ENCODE results near the gene MINK1. TPM values are rescaled to one million over a fixed set of nuclear protein-coding genes. Genes with fewer than 3 reads are reported as not detected.
A peak's percentile ranks its signal among the peaks of the same experiment; 100 is the strongest.

MINK1 gene
- total RNA-seq, 1 experiment from 2014 or later: 68.8 TPM

DNA sequence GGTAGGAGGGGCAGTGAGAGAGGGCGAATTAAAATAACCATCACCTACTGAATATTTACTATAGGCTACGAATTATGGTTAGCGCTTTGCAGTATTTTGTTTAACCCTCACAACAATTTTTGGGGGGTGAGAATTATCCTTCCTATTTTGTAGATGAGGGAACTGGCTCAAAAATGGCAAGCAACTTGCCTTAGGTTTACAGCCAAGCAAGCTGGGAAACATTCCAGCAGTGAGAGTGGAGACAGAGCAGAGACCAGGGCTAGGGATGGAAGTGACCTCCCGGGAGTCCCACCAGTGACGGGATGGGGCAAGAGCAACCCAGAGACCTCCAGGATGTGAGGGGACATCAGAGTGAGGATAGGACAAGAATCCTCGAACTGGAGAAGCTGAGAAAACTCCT is 46.6 kb upstream of the MINK1 start:
- H3K36me3 Mint-ChIP-seq (ENCODE audit: insufficient read depth in 1 of 3, low read depth in 3 of 3): no peaks in the 10 kb centered on the region; a peak in 1 of 7 replicates
- no peak overlapping the region for H3K4me2 ChIP-seq (ENCODE audit: insufficient read depth, insufficient read length, low read length)
- no peak overlapping the region for H3K9ac ChIP-seq (ENCODE audit: extremely low read depth, insufficient read length, low read length)
- H3K27me3 ChIP-seq (ENCODE audit: insufficient read depth, low read length): peaks cover 51% of the 10 kb centered on the region
- peaks cover 29 to 39% of the 10 kb centered on the region in 2 experiments for H3K4me1 Mint-ChIP-seq
- no peaks in the 10 kb centered on the region; a peak in 1 of 5 replicates for H3K9me3 Mint-ChIP-seq
- H2BK5ac ChIP-seq (ENCODE audit: insufficient read length, low read length): no peak overlapping the region
- no peak overlapping the region for H3K23ac ChIP-seq (ENCODE audit: insufficient read length, low read depth, low read length)
- no peak overlapping the region for H3K27ac ChIP-seq (ENCODE audit: insufficient read length, low read depth, low read length)
- H4K91ac ChIP-seq (ENCODE audit: insufficient read length, low read depth, low read length): no peak overlapping the region
- H3K4ac ChIP-seq (ENCODE audit: low read depth, low read length): no peak overlapping the region
- H3K79me2 ChIP-seq (ENCODE audit: insufficient read depth, low read length): no peaks in the 10 kb centered on the region
- no peak overlapping the region for H3K56ac ChIP-seq (ENCODE audit: insufficient read length, low read depth, low read length)
- no peak overlapping the region for H2BK12ac ChIP-seq (ENCODE audit: insufficient read length, low read depth, low read length)
- DNase-seq: no peak
- H3K27me3 Mint-ChIP-seq (ENCODE audit: low read depth): peaks cover 87% of the 10 kb centered on the region
- H2AK5ac ChIP-seq (ENCODE audit: insufficient read length, low read length): no peak overlapping the region
- no peak overlapping the region for H3K14ac ChIP-seq (ENCODE audit: insufficient read depth, low read length)
- H2BK20ac ChIP-seq (ENCODE audit: low read depth, low read length, poor library complexity, severe bottlenecking): no peak overlapping the region
- peaks cover 17% of the 10 kb centered on the region for H3K23me2 ChIP-seq (ENCODE audit: insufficient read length, low read depth, low read length, poor library complexity, severe bottlenecking)
- no peak overlapping the region for H2BK15ac ChIP-seq (ENCODE audit: low read depth, low read length)
- no peaks in the 10 kb centered on the region for H3K79me1 ChIP-seq (ENCODE audit: insufficient read depth, low read depth, low read length, poor library complexity, severe bottlenecking)
- H3K9me3 ChIP-seq (ENCODE audit: control insufficient read depth, low read depth, low read length): no peaks in the 10 kb centered on the region
- TF ChIP-seq CTCF (conservative IDR thresholded peaks at IDR 0.05): no peak
- H2AFZ ChIP-seq (ENCODE audit: low read length): no peak overlapping the region
- peaks cover 2% of the 10 kb centered on the region; the same call in 1 of the 2 replicates for H3K4me1 ChIP-seq (ENCODE audit: insufficient read depth, low read length)
- peak overlapping the region; percentile 11 for H3K18ac ChIP-seq (ENCODE audit: insufficient read length, low read depth, low read length)
- no CpG with 5 or more reads among the region's 6 CpGs for WGBS (ENCODE audit: extremely low coverage, insufficient read length, low lambda C conversion rate)
- 0 out of 7 replicates have a peak overlapping the region, but pooled peaks of 1 of the 3 experiments have one; percentile 26 for H3K27ac Mint-ChIP-seq
- peaks cover 3% of the 10 kb centered on the region for H4K20me1 ChIP-seq (ENCODE audit: control insufficient read depth, insufficient read depth, insufficient read length)
- H4K8ac ChIP-seq (replicated peaks; ENCODE audit: insufficient read length, low read depth, low read length): no peak overlapping the region
- H3K4me3 Mint-ChIP-seq: no peak overlapping the region
- H3T11ph ChIP-seq (ENCODE audit: low read length): no peak overlapping the region
- H4K5ac ChIP-seq (ENCODE audit: insufficient read length, low read depth, low read length): no peak overlapping the region
- no peak overlapping the region for H2BK120ac ChIP-seq (ENCODE audit: low read depth, low read length, poor library complexity, severe bottlenecking)
